ENCODE measurements around the gene TAS2R39.

TAS2R39 gene

DNA sequence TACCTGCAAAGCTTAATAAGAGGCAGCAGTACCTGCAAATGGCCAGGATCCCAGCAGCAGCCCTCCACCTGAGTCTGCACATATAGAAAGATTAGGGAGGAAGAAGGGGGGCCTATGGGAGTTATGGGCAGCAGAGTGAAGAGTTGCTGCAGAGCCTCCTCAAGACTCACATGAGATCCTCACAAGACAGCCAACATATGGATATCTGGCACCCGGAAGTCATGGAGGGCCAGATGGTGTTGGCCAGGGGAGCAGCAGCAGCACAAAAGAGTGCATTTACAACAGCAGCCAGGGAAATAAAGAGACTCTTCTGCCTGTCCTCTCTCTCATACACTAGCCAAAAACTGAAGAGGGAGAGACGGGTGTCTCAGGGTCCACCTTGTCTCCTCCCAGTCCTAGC is 34.6 kb downstream of the TAS2R39 start:
- no peak for TF ChIP-seq NFIC (IDR thresholded peaks at IDR 0.05)
- TF ChIP-seq, protein P1, sequence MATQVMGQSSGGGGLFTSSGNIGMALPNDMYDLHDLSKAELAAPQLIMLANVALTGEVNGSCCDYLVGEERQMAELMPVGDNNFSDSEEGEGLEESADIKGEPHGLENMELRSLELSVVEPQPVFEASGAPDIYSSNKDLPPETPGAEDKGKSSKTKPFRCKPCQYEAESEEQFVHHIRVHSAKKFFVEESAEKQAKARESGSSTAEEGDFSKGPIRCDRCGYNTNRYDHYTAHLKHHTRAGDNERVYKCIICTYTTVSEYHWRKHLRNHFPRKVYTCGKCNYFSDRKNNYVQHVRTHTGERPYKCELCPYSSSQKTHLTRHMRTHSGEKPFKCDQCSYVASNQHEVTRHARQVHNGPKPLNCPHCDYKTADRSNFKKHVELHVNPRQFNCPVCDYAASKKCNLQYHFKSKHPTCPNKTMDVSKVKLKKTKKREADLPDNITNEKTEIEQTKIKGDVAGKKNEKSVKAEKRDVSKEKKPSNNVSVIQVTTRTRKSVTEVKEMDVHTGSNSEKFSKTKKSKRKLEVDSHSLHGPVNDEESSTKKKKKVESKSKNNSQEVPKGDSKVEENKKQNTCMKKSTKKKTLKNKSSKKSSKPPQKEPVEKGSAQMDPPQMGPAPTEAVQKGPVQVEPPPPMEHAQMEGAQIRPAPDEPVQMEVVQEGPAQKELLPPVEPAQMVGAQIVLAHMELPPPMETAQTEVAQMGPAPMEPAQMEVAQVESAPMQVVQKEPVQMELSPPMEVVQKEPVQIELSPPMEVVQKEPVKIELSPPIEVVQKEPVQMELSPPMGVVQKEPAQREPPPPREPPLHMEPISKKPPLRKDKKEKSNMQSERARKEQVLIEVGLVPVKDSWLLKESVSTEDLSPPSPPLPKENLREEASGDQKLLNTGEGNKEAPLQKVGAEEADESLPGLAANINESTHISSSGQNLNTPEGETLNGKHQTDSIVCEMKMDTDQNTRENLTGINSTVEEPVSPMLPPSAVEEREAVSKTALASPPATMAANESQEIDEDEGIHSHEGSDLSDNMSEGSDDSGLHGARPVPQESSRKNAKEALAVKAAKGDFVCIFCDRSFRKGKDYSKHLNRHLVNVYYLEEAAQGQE (IDR thresholded peaks at IDR 0.05; ENCODE audit: low read depth), result no peak
- TF ChIP-seq YY1 (IDR thresholded peaks at IDR 0.05; ENCODE audit: low read depth), result no peak
- TF ChIP-seq CEBPB (IDR thresholded peaks at IDR 0.05), result no peak
- no peak for TF ChIP-seq CREB1 (IDR thresholded peaks at IDR 0.05; ENCODE audit: low read depth)
- no peak for TF ChIP-seq EGR1 (IDR thresholded peaks at IDR 0.05)
- TF ChIP-seq ZBTB7A (IDR thresholded peaks at IDR 0.05; ENCODE audit: low read depth), result no peak
- no peak for TF ChIP-seq FOXM1 (IDR thresholded peaks at IDR 0.05; ENCODE audit: borderline replicate concordance, low read depth)
- TF ChIP-seq RAD21 (IDR thresholded peaks at IDR 0.05; ENCODE audit: low read depth), result no peak
- no peak for TF ChIP-seq EP300 (IDR thresholded peaks at IDR 0.05; ENCODE audit: borderline replicate concordance)
- TF ChIP-seq TAF1 (IDR thresholded peaks at IDR 0.05; ENCODE audit: low read depth), result no peak
- TF ChIP-seq, protein P2, sequence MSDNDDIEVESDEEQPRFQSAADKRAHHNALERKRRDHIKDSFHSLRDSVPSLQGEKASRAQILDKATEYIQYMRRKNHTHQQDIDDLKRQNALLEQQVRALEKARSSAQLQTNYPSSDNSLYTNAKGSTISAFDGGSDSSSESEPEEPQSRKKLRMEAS (IDR thresholded peaks at IDR 0.05), result no peak
- TF ChIP-seq, protein P3, sequence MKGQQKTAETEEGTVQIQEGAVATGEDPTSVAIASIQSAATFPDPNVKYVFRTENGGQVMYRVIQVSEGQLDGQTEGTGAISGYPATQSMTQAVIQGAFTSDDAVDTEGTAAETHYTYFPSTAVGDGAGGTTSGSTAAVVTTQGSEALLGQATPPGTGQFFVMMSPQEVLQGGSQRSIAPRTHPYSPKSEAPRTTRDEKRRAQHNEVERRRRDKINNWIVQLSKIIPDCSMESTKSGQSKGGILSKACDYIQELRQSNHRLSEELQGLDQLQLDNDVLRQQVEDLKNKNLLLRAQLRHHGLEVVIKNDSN (IDR thresholded peaks at IDR 0.05), result no peak
- no peak for TF ChIP-seq TEAD4 (IDR thresholded peaks at IDR 0.05)
- TF ChIP-seq TCF12 (IDR thresholded peaks at IDR 0.05; ENCODE audit: low read depth), result no peak

DNA sequence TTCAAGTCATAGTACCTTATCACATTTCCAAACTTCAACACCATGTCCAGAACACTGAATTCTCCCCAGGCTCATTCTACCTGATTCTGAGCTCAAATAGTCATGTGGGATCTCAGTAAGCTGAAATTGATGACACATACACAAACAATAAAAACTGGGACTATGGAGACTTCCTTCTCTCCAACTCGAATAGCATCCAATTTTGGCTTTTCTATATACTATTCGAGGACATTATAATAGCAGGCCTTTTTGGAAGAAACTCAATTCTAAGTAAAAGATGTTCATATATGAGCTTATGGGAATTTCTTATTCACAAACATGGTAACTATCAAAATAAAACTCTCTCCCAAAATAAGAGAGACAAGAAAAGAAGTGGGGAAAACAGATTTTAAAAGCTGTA is 38.1 kb downstream of the TAS2R39 start:
- TF ChIP-seq, protein P3 (IDR thresholded peaks at IDR 0.05), result no peak
- TF ChIP-seq TCF12 (IDR thresholded peaks at IDR 0.05; ENCODE audit: low read depth), result no peak
- no peak for TF ChIP-seq EP300 (IDR thresholded peaks at IDR 0.05; ENCODE audit: borderline replicate concordance)
- TF ChIP-seq EGR1 (IDR thresholded peaks at IDR 0.05), result no peak
- TF ChIP-seq, protein P2 (IDR thresholded peaks at IDR 0.05), result no peak
- TF ChIP-seq TAF1 (IDR thresholded peaks at IDR 0.05; ENCODE audit: low read depth), result no peak
- no peak for TF ChIP-seq CREB1 (IDR thresholded peaks at IDR 0.05; ENCODE audit: low read depth)
- TF ChIP-seq, protein P1 (IDR thresholded peaks at IDR 0.05; ENCODE audit: low read depth), result no peak
- TF ChIP-seq ZBTB7A (IDR thresholded peaks at IDR 0.05; ENCODE audit: low read depth), result no peak
- no peak for TF ChIP-seq NFIC (IDR thresholded peaks at IDR 0.05)
- TF ChIP-seq CEBPB (IDR thresholded peaks at IDR 0.05), result no peak
- TF ChIP-seq FOXM1 (IDR thresholded peaks at IDR 0.05; ENCODE audit: borderline replicate concordance, low read depth), result no peak
- TF ChIP-seq RAD21 (IDR thresholded peaks at IDR 0.05; ENCODE audit: low read depth), result no peak
- no peak for TF ChIP-seq TEAD4 (IDR thresholded peaks at IDR 0.05)

DNA sequence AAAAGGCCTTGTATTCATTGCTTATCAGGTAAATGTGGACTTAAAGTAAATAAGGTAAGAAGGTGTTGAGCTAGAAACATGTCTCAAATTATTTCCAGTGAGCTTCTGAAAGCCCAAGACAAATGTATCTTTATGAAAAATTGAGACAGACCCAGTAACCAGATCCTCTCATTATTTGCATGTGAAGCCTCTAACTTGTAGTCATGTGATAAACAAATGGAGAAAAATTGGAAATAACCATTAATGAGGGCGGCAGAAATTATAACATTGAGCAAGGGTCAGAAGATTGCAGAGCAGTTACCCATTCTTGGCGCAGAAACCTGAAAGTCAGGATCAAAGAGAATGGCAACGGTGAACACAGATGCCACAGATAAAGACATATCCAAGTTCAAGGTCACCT is 38.5 kb downstream of the TAS2R39 start, which contains the start of gene TAS2R40:
TAS2R40 (plus strand) TSS at position 301 of the 400 bp plus-strand sequence; CDS start at position 343, 42 bp downstream.
- TF ChIP-seq ZBTB7A (IDR thresholded peaks at IDR 0.05; ENCODE audit: low read depth) (no peak), NFIC (IDR thresholded peaks at IDR 0.05) (no peak), RAD21 (IDR thresholded peaks at IDR 0.05; ENCODE audit: low read depth) (no peak)
- TF ChIP-seq, protein P3 (IDR thresholded peaks at IDR 0.05), result no peak

DNA sequence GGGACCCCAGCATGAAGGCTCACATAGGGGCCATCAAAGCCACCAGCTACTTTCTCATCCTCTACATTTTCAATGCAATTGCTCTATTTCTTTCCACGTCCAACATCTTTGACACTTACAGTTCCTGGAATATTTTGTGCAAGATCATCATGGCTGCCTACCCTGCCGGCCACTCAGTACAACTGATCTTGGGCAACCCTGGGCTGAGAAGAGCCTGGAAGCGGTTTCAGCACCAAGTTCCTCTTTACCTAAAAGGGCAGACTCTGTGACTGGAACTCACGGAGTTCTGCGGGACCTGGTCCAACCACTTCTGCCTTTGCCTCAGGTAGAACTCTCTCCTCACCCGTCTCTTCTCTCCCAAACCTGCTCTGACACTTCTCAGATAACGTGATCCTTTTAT is 39.6 kb downstream of the TAS2R39 start:
- TF ChIP-seq NFIC (IDR thresholded peaks at IDR 0.05) (no peak), TCF12 (IDR thresholded peaks at IDR 0.05; ENCODE audit: low read depth) (no peak), YY1 (IDR thresholded peaks at IDR 0.05; ENCODE audit: low read depth) (no peak), FOXM1 (IDR thresholded peaks at IDR 0.05; ENCODE audit: borderline replicate concordance, low read depth) (no peak), EP300 (IDR thresholded peaks at IDR 0.05; ENCODE audit: borderline replicate concordance) (no peak), EGR1 (IDR thresholded peaks at IDR 0.05) (no peak), CEBPB (IDR thresholded peaks at IDR 0.05) (no peak), TEAD4 (IDR thresholded peaks at IDR 0.05) (no peak)
- TF ChIP-seq, protein P2 (IDR thresholded peaks at IDR 0.05), result no peak
- TF ChIP-seq, protein P3 (IDR thresholded peaks at IDR 0.05), result no peak
- TF ChIP-seq, protein P1 (IDR thresholded peaks at IDR 0.05; ENCODE audit: low read depth), result no peak

Measured in Ishikawa (cell line).